ENCODE data around the gene TRDN.

TRDN gene

DNA sequence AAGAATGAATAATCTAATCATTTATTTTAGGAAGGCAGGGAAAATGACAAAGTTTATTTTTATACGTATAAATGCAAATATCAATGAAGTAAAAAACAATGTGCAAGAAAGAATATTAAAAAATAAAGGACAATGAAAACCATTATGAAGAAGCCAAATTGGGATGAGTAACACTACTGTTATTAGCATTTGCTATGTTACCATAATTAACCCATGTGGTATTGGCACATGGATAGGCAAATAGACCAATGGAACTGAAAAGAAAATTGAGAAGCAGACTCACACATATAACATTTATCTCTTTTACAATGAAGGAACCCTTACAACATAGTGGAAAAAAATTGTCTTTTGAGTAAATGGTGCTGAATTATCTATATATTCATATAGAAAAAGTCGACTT lies 426.1 kb downstream of the TRDN start:
- TF ChIP-seq, protein P1, sequence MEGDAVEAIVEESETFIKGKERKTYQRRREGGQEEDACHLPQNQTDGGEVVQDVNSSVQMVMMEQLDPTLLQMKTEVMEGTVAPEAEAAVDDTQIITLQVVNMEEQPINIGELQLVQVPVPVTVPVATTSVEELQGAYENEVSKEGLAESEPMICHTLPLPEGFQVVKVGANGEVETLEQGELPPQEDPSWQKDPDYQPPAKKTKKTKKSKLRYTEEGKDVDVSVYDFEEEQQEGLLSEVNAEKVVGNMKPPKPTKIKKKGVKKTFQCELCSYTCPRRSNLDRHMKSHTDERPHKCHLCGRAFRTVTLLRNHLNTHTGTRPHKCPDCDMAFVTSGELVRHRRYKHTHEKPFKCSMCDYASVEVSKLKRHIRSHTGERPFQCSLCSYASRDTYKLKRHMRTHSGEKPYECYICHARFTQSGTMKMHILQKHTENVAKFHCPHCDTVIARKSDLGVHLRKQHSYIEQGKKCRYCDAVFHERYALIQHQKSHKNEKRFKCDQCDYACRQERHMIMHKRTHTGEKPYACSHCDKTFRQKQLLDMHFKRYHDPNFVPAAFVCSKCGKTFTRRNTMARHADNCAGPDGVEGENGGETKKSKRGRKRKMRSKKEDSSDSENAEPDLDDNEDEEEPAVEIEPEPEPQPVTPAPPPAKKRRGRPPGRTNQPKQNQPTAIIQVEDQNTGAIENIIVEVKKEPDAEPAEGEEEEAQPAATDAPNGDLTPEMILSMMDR (IDR thresholded peaks at IDR 0.05; ENCODE audit: control insufficient read depth, extremely low read depth, insufficient read depth): no peak
- DNase-seq (ENCODE audit: low read depth): no peak
- no peak overlapping the region for H3K4me3 ChIP-seq (ENCODE audit: low read depth, low read length)

DNA sequence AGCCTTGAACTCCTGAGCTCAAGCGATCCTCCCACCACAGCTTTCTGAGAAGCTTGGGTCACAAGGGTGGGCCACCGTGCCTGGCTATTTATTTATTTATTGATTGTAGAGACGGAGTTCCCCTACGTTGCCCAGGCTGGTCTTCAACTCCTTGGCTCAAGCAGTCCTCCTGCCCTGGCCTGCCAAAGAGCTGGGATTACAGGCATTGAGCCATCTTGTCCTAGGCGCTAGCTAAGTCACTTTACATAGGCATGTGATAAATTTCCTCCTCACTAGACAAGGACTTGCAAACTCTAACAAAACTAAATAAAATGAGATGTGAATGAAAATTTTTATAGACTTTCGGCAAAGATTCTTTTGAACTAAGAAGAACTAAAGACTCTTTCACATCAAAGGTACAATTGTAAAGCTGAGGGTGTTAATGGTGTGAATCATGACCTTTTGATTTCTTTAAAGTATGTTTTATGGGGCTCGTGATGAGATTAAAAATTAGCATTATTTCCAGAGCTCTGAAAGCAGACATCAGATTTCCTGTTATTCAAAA lies 428.7 kb downstream of the TRDN start:
- DNase-seq (ENCODE audit: low read depth): no peak
- no peak overlapping the region for H3K4me3 ChIP-seq (ENCODE audit: low read depth, low read length)
- TF ChIP-seq, protein P1 (IDR thresholded peaks at IDR 0.05; ENCODE audit: control insufficient read depth, extremely low read depth, insufficient read depth): no peak

DNA sequence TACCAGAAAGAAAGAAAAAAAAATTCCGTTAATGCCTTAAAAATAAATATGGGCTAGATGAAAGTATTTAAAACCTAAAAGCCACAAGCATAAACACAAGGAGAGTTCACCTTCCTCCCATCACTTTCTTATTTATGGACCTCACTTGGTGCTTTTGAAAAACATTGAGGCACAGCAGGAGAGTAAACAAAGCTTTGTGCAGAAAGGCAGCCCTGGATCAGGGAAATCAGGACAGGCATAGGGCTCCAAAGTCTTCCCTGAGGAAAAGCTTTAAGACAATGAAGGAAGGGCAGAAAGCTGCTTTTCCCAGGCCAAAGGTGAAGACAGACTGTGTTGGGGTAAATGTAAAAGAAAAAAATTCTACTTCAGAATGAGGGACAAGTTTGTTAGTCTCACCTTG lies 432.8 kb downstream of the TRDN start:
- TF ChIP-seq, protein P1 (IDR thresholded peaks at IDR 0.05; ENCODE audit: control insufficient read depth, extremely low read depth, insufficient read depth): no peak
- H3K4me3 ChIP-seq (ENCODE audit: low read depth, low read length): no peak overlapping the region
- DNase-seq (ENCODE audit: low read depth): no peak

DNA sequence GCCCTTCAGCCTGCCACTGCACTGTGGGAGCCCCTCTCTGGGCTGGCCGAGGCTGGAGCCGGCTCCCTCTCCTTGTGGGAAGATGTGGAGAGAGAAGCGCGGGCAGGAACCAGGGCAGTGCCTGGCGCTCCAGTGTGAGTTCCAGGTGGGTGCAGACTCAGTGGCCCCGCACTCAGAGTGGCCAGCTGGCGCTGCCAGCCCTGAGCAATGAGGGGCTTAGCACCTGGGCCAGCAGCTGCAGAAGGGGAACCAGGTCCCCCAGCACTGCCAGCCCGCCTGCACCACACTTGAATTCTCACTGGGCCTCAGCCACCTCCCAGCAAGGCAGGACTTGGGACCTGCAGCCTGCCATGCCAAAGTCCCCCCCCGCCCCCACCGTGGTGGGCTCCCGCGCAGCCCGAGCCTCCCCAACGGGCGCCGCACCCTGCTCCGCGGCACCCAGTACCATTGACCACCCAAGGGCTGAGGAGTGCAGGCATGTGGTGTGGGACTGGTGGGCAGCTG lies 434.8 kb downstream of the TRDN start:
- DNase-seq (ENCODE audit: low read depth): no peak
- H3K4me3 ChIP-seq (ENCODE audit: low read depth, low read length): no peak overlapping the region
- TF ChIP-seq, protein P1 (IDR thresholded peaks at IDR 0.05; ENCODE audit: control insufficient read depth, extremely low read depth, insufficient read depth): no peak

DNA sequence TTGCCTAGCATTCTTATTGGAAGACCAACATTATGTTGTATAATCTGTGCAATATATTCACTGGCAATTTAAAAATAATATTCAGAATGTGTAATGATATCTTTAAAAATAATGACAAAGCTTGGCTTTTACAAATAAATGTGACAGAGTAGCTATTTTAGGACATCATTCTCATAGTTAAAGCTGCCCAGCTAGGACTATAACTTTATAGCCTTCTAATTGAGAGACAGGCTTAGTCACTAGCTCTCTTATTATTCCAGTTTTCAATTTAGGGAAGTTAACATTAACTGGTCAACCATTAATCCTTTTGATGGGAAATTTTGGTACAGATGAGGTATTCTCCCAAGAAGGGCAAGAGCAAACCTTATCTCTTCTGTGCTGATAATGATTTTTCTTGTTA lies 443.5 kb downstream of the TRDN start:
- DNase-seq (ENCODE audit: low read depth): no peak
- TF ChIP-seq, protein P1 (IDR thresholded peaks at IDR 0.05; ENCODE audit: control insufficient read depth, extremely low read depth, insufficient read depth): no peak

DNA sequence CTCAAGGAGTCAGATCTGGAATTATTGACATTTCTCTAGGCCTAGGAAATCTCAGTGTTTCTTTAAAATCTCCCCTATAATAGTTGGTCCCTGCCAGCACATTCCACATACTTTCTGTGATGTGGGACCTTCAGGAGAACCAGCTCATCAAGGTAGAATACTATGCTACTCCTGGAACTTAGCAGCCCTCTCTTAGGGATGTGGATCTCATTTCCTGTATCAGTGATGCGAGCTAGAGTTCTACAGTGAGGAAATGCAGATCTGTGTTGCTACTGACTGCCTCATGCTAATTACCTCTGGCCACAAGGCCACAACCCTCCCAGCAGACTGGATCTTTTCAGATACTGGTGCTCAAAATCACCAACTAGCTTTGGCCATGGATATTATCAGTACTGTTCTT lies 446.9 kb downstream of the TRDN start:
- TF ChIP-seq, protein P1 (IDR thresholded peaks at IDR 0.05; ENCODE audit: control insufficient read depth, extremely low read depth, insufficient read depth): no peak
- DNase-seq (ENCODE audit: low read depth): no peak
- no peak overlapping the region for H3K4me3 ChIP-seq (ENCODE audit: low read depth, low read length)

More for the DNA sequence above, 443.5 kb downstream of the TRDN start:
- H3K4me3 ChIP-seq (ENCODE audit: low read depth, low read length): no peak overlapping the region

DNA sequence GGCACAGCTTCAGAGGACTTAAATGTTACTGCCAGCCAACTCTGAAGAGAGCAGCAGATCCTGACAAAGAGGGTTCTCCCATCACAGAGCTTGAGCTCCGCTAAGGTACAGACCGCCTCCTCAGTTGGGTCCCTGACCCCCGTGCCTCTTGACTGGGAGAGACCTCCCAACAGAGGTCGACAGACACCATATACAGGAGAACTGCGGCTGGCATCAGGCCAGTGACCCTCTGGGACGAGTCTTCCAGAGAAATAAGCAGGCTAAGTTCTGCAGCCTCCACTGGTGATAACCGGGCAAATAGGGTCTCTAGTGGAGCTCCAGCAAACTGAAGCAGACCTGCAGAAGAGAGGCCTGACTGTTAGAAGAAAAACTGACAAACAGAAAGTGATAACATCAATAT lies 453.8 kb downstream of the TRDN start:
- TF ChIP-seq, protein P1 (IDR thresholded peaks at IDR 0.05; ENCODE audit: control insufficient read depth, extremely low read depth, insufficient read depth): no peak
- DNase-seq (ENCODE audit: low read depth): no peak
- H3K4me3 ChIP-seq (ENCODE audit: low read depth, low read length): no peak overlapping the region
